Lower leg skin (tissue), 4 donors: Measurements from ENCODE around the gene MAL. TPM values are rescaled to one million over a fixed set of nuclear protein-coding genes. Genes with fewer than 3 reads are reported as not detected.

Source experiments
- DNase-seq, 2 donors: peaks; one replicate each; pipeline ENCODE4 v3.0.0-alpha.2; 2019; ENCODE audit warnings: low spot score in 2 of 2
- H3K4me3 ChIP-seq: fragments of 200-600 bp; sonication (generic); 2 replicates; pipeline ENCODE4 v1.5.1; 2017; ENCODE audit warnings: mild to moderate bottlenecking, low read depth; ENCODE audit not compliant: poor library complexity, severe bottlenecking
- CTCF ChIP-seq, 3 donors: fragments of 450-650 bp; IDR thresholded peaks; one replicate each; pipeline ENCODE4 v1.5.1; 2016; ENCODE audit warnings: antibody characterized with exemption in 3 of 3, mild to moderate bottlenecking in 3 of 3, moderate library complexity in 2 of 3
- POLR2A ChIP-seq, 2 donors: fragments of 450-650 bp; IDR thresholded peaks; one replicate each; pipeline ENCODE4 v1.6.1; 2016 to 2017; ENCODE audit warnings: antibody characterized with exemption in 2 of 2, mild to moderate bottlenecking in 1 of 2, moderate library complexity in 1 of 2
- WGBS, 2 donors: methylation state at CpG; one replicate each; pipeline ENCODE4 v1.1.5; 2018; 5-methylcytosine and 5-hydroxymethylcytosine counted together
- intact Hi-C: fragments of 100-400 bp; cut with DNase I; formaldehyde crosslinking; loops from one replicate; pipeline ENCODE4 v1.15.0; 2023; ENCODE audit warnings: low total_unique reads
- total RNA-seq, 4 donors: library from RNA; depleted of rRNA; stranded (reverse); fragments of >200 nt; gene quantifications; one replicate each; pipeline ENCODE4 v1.1.0, GENCODE V29; 2016

MAL gene
- total RNA-seq, 4 donors from 2014 or later, result 5.7 to 24.8 (median 9.4) TPM

DNA sequence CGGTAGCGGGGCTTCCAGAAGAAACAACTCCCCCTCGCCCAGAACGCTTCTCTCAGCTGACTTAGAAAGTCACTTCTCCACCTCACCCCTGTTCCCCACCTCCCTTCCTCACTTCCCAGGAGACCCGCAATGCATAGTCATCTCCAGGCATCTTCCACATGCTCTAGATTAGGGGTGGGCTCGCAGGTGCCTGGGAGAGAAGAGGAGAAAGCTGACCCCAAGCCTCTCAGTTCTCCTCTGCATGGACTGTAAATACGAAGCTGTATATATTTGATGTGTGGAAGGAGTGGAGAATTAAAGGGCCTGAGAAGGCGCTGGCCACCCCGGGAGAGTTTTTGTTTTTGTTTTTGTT lies 1.8 kb downstream of the MAL start:
- H3K4me3 ChIP-seq, result no peak overlapping the region
- intact Hi-C loops, result loop anchor here (10.0 kb wide), 1 partner anchor 87 kb away; no protein-coding TSS in a partner anchor
- no peak for DNase-seq
- 39 to 43% methylated on average over 9 of the region's 9 CpGs for WGBS, 2 donors
- no peak for TF ChIP-seq POLR2A (IDR thresholded peaks at IDR 0.05)

DNA sequence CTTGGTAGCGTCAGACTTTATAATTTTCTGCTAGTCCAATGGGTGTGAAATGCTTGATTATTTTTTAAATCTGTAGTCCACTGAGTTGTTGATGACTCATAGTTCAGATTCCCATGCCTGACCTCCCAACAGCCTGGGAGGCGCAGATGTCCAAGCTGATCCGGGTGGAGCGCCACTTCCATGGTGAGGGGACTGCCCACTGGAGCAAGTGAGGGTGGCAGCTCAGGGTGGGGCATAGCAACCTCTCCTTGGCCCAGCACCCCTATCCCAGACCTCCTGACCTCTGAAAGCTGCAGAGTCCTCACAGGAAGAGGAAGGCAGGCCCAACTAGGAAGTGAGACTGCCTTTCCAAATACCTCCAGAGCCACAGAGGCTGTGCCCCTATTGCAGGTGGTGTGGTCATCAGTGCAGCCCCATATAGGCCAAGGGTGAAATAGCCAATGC lies 4.4 kb downstream of the MAL start:
- H3K4me3 ChIP-seq, result no peak overlapping the region
- no peak for TF ChIP-seq CTCF (IDR thresholded peaks at IDR 0.05)
- no peak for TF ChIP-seq POLR2A (IDR thresholded peaks at IDR 0.05)
- 91 to 94% methylated on average over 4 of the region's 4 CpGs for WGBS, 2 donors
- intact Hi-C loops, result loop anchor here (10.0 kb wide), 1 partner anchor 85 kb away; no protein-coding TSS in a partner anchor
- no peak for DNase-seq

DNA sequence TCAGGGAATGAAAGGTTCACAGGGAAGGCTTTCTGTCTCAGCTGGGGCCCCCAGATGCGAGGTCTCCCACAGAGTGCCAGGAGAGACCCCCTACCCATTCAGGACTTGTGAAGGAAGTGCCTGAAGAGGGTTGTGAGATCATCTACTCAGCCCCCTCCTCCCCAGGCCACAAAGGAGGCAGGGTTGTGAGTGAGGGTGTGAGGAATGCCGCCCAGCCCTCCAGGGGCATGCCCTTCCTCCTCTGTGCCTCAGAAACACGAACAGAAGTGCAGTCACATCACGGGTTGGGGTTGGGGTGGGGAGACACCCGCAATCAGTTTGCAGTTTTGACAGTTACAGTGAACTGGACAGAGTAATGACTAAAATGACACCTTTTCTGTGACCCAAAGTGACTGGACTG lies 5.0 kb downstream of the MAL start:
- 42 to 44% methylated on average over 5 of the region's 5 CpGs for WGBS, 2 donors
- H3K4me3 ChIP-seq, result no peak overlapping the region
- DNase-seq, result no peak
- no peak for TF ChIP-seq POLR2A (IDR thresholded peaks at IDR 0.05)
- TF ChIP-seq CTCF (IDR thresholded peaks at IDR 0.05), result no peak
- intact Hi-C loops, result no loop called here

GRCh38 chr2:95031076-95031725 lies 5.7 kb downstream of the MAL start:
- DNase-seq, result no peak
- WGBS, 2 donors, result 44 to 50% methylated on average over 7 of the region's 7 CpGs
- intact Hi-C loops, result no loop called here
- H3K4me3 ChIP-seq, result no peak overlapping the region
- no peak for TF ChIP-seq CTCF (IDR thresholded peaks at IDR 0.05)
- TF ChIP-seq POLR2A (IDR thresholded peaks at IDR 0.05), result no peak

GRCh38 chr2:95031726-95032116 lies 6.2 kb downstream of the MAL start:
- intact Hi-C loops, result no loop called here
- H3K4me3 ChIP-seq, result no peak overlapping the region
- DNase-seq, result no peak
- TF ChIP-seq CTCF (IDR thresholded peaks at IDR 0.05), result no peak
- WGBS, 2 donors, result 24 to 53% methylated on average over 1 of the region's 1 CpG

- WGBS, 2 donors, result 36 to 69% methylated on average over 2 to 3 of the region's 3 CpGs
- DNase-seq, result no peak
- intact Hi-C loops, result no loop called here
- TF ChIP-seq POLR2A (IDR thresholded peaks at IDR 0.05), result no peak
- no peak for TF ChIP-seq CTCF (IDR thresholded peaks at IDR 0.05)
- H3K4me3 ChIP-seq, result no peak overlapping the region
Observed at GRCh38 chr2:95032341-95032740, 6.8 kb downstream of the MAL start.
